Activated CD4-positive, alpha-beta T cell treated with anti-CD3 and anti-CD28 coated beads, Interleukin-2, Interleukin-4, amounts not matched to agents 100 ng/mL and 50 ng/mL, durations not matched to agents 16 hours and 8 hours (primary cell): ENCODE data around the gene DHDH.
A peak's percentile ranks its signal among the peaks of the same experiment; 100 is the strongest.

Source experiments
- DNase-seq: peaks from one replicate; pipeline ENCODE4 v3.0.0-alpha.2; 2020; ENCODE audit warnings: low spot score

Gene DHDH

DNA sequence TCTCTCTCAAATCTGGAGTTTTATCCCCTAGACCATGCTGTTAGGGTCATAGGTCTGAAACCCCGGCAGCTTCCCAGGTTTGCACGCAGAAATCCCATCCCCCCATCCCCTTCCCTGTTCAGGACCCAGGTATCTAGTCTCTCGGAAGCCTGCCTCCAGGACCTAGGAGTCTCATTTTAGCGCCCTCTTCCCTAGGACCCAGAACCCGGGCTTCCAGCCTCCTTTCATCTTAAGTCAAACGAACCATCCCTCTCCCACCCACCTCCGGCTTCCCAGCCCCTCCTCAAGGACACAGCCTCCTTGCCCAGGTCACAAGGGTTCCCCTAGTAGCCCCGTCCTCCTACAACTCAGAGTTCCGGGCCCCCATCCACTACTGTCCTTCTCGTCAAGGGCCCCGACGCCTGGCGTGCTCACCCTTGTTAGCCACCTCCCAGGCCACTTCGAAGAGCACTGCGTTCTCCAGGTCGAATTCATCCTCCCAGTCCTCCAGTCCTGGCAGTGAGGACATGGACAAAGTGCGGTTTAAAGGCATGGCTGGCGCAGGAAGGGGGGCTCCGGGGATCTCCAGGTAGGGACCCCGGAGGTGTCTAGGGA is 59.2 kb downstream of the DHDH start:
- DNase-seq: no peak

DNA sequence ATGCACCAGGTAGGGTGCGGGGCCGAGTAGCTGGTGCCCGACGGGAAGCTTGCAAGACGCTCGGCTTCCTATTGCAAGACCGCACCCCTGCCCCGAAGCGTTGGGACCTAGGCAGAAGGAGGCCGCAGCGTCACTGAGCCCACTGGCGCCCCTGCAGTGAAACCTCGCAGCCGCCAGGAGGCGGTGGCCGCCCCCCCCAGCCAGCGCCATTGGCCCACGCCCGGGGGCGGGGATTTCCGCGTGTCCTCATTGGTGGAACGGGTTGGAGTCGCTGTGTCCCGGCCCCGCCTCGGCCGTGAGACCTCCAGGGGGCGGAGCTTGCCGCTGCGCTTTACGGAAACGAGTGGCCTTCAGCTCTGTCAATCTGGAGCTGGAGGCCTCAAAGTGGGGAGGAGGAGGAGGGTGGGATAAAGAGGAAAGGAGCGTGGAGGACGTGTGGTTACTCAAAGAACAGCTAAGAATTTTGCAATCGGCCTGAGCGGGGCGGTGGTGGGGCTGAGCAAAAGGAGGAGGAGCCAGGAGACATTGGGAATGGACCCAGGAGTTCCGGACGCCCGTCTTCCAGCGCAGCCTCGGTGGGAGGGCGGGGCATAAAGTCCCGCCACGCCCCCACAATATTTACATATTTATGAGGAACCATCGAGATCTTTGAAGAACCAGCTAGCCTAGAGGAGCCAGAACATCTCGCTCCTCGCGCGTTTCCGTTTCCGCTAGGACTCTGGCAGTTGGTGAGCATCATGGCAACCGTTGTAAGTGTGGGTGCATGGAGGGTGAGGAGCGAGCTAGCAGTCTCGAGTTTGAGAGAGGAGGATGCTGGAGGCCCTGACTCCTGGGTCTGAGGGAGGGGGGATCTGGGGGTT is 59.9 kb downstream of the DHDH start, which contains the start of the genes GYS1 and RUVBL2:
GYS1 (minus strand) TSS at position 135 of the 860 bp plus-strand sequence. CDS start 197 bp downstream, outside the sequence.
RUVBL2 (plus strand) TSS at position 713 of the 860 bp plus-strand sequence; CDS start at position 738, 25 bp downstream.
- DNase-seq: peak; percentile 100

DNA sequence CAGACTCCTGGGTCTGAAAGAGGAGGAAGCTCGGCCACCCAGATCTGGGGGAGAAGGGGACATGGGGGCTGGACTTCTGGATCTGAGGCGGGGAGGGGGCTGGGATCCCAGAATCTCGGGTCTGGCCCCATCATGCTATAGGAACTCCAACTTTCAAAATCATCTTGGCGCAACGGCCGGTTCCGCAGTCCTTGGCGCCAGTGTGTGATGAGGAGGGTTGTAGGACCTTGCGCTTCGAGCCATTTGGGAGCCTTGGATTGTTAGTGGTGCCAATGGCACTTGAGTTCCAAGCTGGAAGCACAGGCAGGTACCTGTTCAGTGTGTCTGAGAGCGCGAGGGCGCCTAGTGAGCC is 60.5 kb downstream of the DHDH start:
- no peak for DNase-seq
